ENCODE data around the gene SEC14L6.

Gene SEC14L6

GRCh38 chr22:30538280-30538679, 8.3 kb downstream of the SEC14L6 start:
- DNase-seq: no peak
- H3K27ac ChIP-seq (ENCODE audit: insufficient read depth, low read length, poor library complexity, severe bottlenecking): no peak overlapping the region
- peaks cover 9% of the 10 kb centered on the region for H3K27me3 ChIP-seq (replicated peaks; ENCODE audit: control insufficient read depth, insufficient read depth, low read length, poor library complexity, severe bottlenecking)

DNA sequence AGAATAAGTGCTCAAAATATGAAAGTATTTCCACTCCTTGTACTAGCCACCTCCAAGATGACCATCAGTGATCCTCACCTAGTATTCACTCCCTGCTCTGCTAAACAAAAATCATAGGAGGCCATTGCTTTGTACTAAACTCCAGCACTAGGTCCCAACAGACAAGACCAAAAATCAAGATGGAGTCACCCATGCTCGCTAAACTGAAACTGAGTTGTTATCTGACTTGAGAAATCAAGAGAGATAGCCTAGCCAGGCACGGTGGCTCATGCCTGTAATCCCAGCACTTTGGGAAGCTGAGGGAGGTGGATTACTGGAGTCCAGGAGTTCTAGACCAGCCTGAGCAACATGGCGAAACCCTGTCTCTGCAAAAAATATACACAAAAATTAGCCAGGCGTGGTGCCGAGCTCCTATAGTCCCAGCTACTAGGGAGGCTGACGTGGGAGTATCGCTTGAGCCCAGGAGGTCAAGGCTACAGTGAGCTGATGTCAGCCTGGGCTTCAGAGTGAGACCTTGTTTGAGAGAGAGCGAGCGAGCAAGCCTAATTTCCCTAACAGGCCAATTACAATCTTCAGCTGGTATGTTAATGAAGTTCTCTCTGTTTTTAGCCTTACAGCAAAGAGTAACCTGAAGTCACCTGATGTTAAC, 9.3 kb downstream of the SEC14L6 start:
- Histone ChIP-seq H3K27ac (ENCODE audit: insufficient read depth, low read length, poor library complexity, severe bottlenecking) (no peak overlapping the region), H3K4me3 (ENCODE audit: insufficient read depth, low read depth, low read length, poor library complexity, severe bottlenecking) (no peak overlapping the region), H3K27me3 (replicated peaks; ENCODE audit: control insufficient read depth, insufficient read depth, low read length, poor library complexity, severe bottlenecking) (peaks cover 5% of the 10 kb centered on the region)

More at GRCh38 chr22:30538280-30538679, 8.3 kb downstream of the SEC14L6 start:
- no peaks in the 10 kb centered on the region for H3K9me3 ChIP-seq (ENCODE audit: control insufficient read depth, low read length)
- H3K4me3 ChIP-seq (ENCODE audit: insufficient read depth, low read depth, low read length, poor library complexity, severe bottlenecking): no peak overlapping the region
- H3K36me3 ChIP-seq (ENCODE audit: control insufficient read depth, insufficient read depth, low read length): no peaks in the 10 kb centered on the region
- no peaks in the 10 kb centered on the region for H3K4me1 ChIP-seq (ENCODE audit: control insufficient read depth, insufficient read depth, low read length, poor library complexity, severe bottlenecking)

GRCh38 chr22:30535182-30535581, 11.4 kb downstream of the SEC14L6 start:
- Histone ChIP-seq H3K27ac (ENCODE audit: insufficient read depth, low read length, poor library complexity, severe bottlenecking) (no peak overlapping the region), H3K27me3 (replicated peaks; ENCODE audit: control insufficient read depth, insufficient read depth, low read length, poor library complexity, severe bottlenecking) (no peaks in the 10 kb centered on the region), H3K4me1 (ENCODE audit: control insufficient read depth, insufficient read depth, low read length, poor library complexity, severe bottlenecking) (no peaks in the 10 kb centered on the region), H3K4me3 (ENCODE audit: insufficient read depth, low read depth, low read length, poor library complexity, severe bottlenecking) (no peak overlapping the region), H3K36me3 (ENCODE audit: control insufficient read depth, insufficient read depth, low read length) (no peaks in the 10 kb centered on the region), H3K9me3 (ENCODE audit: control insufficient read depth, low read length) (no peaks in the 10 kb centered on the region)
- DNase-seq: no peak

More for the DNA sequence above, 9.3 kb downstream of the SEC14L6 start:
- no peaks in the 10 kb centered on the region for H3K9me3 ChIP-seq (ENCODE audit: control insufficient read depth, low read length)
- H3K36me3 ChIP-seq (ENCODE audit: control insufficient read depth, insufficient read depth, low read length): no peaks in the 10 kb centered on the region
- H3K4me1 ChIP-seq (ENCODE audit: control insufficient read depth, insufficient read depth, low read length, poor library complexity, severe bottlenecking): no peaks in the 10 kb centered on the region
- DNase-seq: no peak

- Histone ChIP-seq H3K27me3 (replicated peaks; ENCODE audit: control insufficient read depth, insufficient read depth, low read length, poor library complexity, severe bottlenecking) (no peaks in the 10 kb centered on the region), H3K4me3 (ENCODE audit: insufficient read depth, low read depth, low read length, poor library complexity, severe bottlenecking) (no peak overlapping the region), H3K27ac (ENCODE audit: insufficient read depth, low read length, poor library complexity, severe bottlenecking) (no peak overlapping the region), H3K36me3 (ENCODE audit: control insufficient read depth, insufficient read depth, low read length) (no peaks in the 10 kb centered on the region), H3K4me1 (ENCODE audit: control insufficient read depth, insufficient read depth, low read length, poor library complexity, severe bottlenecking) (no peaks in the 10 kb centered on the region), H3K9me3 (ENCODE audit: control insufficient read depth, low read length) (no peaks in the 10 kb centered on the region)
- DNase-seq: no peak
Measured at GRCh38 chr22:30531651-30532608, 14.6 kb downstream of the SEC14L6 start.

DNA sequence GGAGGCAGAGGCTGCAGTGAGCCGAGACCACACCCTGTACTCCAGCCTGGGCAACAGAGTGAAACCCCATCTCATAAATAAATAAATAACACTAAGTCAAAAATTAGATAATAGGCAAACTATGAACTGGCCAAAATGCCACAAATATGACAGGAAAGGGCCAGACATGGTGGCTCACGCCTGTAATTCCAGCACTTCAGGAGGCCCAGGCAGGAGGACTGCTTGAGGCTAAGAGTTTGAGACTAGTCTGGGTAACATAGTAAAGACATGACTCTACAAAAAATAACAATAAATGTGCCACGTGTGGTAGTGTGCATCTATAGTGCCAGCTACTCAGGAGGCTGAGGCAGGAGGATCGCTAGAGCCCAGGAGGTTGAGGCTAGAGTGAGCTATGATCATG, 19.9 kb downstream of the SEC14L6 start:
- Histone ChIP-seq H3K27ac (ENCODE audit: insufficient read depth, low read length, poor library complexity, severe bottlenecking) (no peak overlapping the region), H3K4me3 (ENCODE audit: insufficient read depth, low read depth, low read length, poor library complexity, severe bottlenecking) (no peak overlapping the region), H3K9me3 (ENCODE audit: control insufficient read depth, low read length) (no peaks in the 10 kb centered on the region), H3K27me3 (replicated peaks; ENCODE audit: control insufficient read depth, insufficient read depth, low read length, poor library complexity, severe bottlenecking) (no peaks in the 10 kb centered on the region), H3K4me1 (ENCODE audit: control insufficient read depth, insufficient read depth, low read length, poor library complexity, severe bottlenecking) (no peaks in the 10 kb centered on the region), H3K36me3 (ENCODE audit: control insufficient read depth, insufficient read depth, low read length) (no peaks in the 10 kb centered on the region)
- DNase-seq: no peak

DNA sequence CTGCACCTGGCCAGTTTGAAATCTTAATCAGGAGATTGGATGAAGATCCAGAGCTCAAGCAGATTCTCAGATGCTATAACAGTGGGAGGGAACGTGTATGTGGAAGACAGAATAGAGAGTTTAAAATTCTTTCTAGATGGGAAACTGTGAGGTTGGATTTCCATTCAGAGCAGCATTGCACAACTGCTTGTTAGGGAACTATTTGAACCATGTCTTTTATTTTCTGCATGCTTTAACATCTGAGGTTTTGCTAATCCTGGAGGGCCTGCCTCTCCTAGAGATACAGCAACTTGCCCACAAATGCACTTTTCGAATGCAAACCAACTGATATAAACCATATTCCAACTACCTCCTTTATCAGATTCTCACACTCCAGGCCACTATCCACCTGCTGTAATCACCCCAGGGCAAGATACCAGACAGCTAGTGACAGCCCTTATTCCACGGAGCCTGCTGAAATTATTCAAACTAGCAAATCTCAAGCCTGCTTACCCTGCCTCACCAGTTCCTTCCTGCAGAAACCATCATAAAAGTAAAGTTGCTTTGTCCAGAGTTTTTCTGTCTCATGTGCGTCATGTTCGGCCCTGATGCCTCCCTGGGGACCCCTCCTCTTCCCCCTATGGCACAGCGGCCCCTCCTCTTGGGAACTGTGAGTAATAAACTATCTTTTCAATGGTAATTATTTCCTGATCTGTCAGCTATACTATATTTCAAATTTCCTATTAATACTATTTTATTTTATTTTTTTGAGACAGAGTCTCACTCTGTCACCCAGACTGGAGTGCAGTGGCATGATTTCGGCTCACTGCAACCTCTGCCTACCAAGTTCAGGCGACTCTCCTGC, 22.7 kb downstream of the SEC14L6 start:
- Histone ChIP-seq H3K27ac (ENCODE audit: insufficient read depth, low read length, poor library complexity, severe bottlenecking) (no peak overlapping the region), H3K4me1 (ENCODE audit: control insufficient read depth, insufficient read depth, low read length, poor library complexity, severe bottlenecking) (no peaks in the 10 kb centered on the region), H3K4me3 (ENCODE audit: insufficient read depth, low read depth, low read length, poor library complexity, severe bottlenecking) (no peak overlapping the region), H3K36me3 (ENCODE audit: control insufficient read depth, insufficient read depth, low read length) (no peaks in the 10 kb centered on the region), H3K9me3 (ENCODE audit: control insufficient read depth, low read length) (no peaks in the 10 kb centered on the region), H3K27me3 (replicated peaks; ENCODE audit: control insufficient read depth, insufficient read depth, low read length, poor library complexity, severe bottlenecking) (no peaks in the 10 kb centered on the region)
- no peak for DNase-seq

DNA sequence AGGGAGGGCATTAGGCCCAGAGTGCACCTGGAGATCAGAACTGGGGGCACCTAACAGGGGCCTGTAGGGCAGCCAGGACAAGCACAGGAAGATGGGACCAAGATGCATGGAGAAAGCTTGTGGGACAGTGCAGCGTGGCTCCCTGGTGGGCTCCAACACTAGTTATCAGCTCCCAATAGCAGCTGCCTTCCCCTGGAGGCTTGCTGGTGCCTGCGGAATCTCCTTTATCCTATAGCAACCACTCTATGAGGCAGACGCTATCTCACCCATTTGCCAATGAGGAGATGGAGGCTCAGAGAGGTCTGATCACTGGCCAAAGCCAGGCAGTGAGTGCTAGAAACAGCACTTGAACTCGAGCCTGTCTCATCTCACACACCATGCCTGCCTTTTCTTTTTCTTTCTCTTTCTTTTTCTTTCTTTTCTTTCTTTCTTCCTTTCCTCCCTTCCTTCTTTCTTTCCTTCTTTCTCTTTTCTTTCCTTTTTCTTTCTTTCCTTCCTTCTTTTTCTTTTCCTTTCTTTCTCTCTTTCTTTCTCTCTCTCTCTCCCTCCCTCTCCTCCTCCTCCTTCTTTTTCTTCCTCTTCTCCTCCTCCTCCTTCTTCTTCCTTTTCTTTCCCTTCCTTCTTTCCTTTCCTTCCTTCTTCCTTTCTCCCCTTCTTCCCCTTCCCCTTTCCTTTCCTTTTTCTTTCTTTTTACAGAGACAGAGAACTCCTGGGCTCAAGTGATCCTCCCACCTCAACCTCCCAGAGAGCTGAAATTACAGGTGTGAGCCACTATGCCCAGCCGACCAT, 25.0 kb downstream of the SEC14L6 start:
- Histone ChIP-seq H3K36me3 (ENCODE audit: control insufficient read depth, insufficient read depth, low read length) (no peaks in the 10 kb centered on the region), H3K27me3 (replicated peaks; ENCODE audit: control insufficient read depth, insufficient read depth, low read length, poor library complexity, severe bottlenecking) (no peaks in the 10 kb centered on the region), H3K27ac (ENCODE audit: insufficient read depth, low read length, poor library complexity, severe bottlenecking) (no peak overlapping the region), H3K4me1 (ENCODE audit: control insufficient read depth, insufficient read depth, low read length, poor library complexity, severe bottlenecking) (no peaks in the 10 kb centered on the region), H3K9me3 (ENCODE audit: control insufficient read depth, low read length) (no peaks in the 10 kb centered on the region), H3K4me3 (ENCODE audit: insufficient read depth, low read depth, low read length, poor library complexity, severe bottlenecking) (no peak overlapping the region)
- DNase-seq: no peak

DNA sequence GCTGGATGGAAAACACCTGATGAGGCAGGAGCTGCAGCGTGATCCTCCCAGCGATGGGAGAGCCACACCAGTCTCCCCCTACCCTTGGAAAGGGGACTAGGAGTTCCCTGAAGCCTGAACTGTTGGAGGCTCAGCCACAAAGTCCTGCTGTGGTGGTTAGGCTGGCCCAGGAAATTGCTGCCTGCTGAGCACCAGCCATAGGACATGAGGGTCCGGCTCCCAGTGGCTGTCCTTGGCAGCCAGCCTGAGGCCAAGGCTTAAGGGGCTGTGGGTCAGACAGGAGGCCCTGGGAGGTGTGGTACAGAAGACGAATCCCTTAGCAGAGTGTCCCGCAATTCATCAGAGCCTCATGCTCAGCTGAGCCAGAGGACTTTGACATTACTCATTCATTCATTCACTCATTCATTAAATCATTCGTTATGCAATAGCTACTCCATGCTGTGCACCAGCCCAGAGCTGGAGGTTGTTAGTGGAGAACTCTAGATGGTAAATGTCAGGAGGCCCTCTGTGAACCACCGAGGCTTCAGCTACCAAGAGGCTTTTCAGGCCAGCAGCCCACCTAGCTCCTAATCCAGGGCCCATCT, 26.6 kb downstream of the SEC14L6 start:
- Histone ChIP-seq H3K27ac (ENCODE audit: insufficient read depth, low read length, poor library complexity, severe bottlenecking) (no peak overlapping the region), H3K4me3 (ENCODE audit: insufficient read depth, low read depth, low read length, poor library complexity, severe bottlenecking) (no peak overlapping the region), H3K36me3 (ENCODE audit: control insufficient read depth, insufficient read depth, low read length) (no peaks in the 10 kb centered on the region), H3K9me3 (ENCODE audit: control insufficient read depth, low read length) (no peaks in the 10 kb centered on the region), H3K27me3 (replicated peaks; ENCODE audit: control insufficient read depth, insufficient read depth, low read length, poor library complexity, severe bottlenecking) (no peaks in the 10 kb centered on the region), H3K4me1 (ENCODE audit: control insufficient read depth, insufficient read depth, low read length, poor library complexity, severe bottlenecking) (no peaks in the 10 kb centered on the region)
- no peak for DNase-seq

DNA sequence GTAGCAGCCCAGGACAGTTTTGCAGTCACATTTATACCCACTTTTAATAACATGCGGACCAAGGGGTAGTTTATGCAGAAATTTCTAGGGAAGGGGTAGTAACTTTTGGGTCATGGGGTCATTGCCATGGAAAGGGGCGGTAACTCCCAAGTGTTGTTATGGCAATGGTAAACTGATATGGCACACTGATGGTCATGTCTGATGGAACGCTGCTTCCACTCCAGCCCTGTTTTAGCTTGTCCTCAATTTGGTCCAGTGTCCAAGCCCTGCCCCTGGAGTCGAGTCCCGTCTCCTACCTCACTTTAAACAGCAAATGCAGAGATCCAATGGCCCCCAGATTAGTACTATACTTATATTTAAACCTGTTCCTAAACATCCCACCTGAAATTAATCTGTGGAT, 29.8 kb downstream of the SEC14L6 start:
- H3K4me1 ChIP-seq (ENCODE audit: control insufficient read depth, insufficient read depth, low read length, poor library complexity, severe bottlenecking): no peaks in the 10 kb centered on the region
- H3K4me3 ChIP-seq (ENCODE audit: insufficient read depth, low read depth, low read length, poor library complexity, severe bottlenecking): no peak overlapping the region
- no peaks in the 10 kb centered on the region for H3K9me3 ChIP-seq (ENCODE audit: control insufficient read depth, low read length)
- H3K36me3 ChIP-seq (ENCODE audit: control insufficient read depth, insufficient read depth, low read length): no peaks in the 10 kb centered on the region
- no peaks in the 10 kb centered on the region for H3K27me3 ChIP-seq (replicated peaks; ENCODE audit: control insufficient read depth, insufficient read depth, low read length, poor library complexity, severe bottlenecking)
- no peak overlapping the region for H3K27ac ChIP-seq (ENCODE audit: insufficient read depth, low read length, poor library complexity, severe bottlenecking)
- DNase-seq: no peak

All from effector memory CD4-positive, alpha-beta T cell (primary cell).